ENCODE results near the gene CCDC178.

- no peak for TF ChIP-seq POLR2AphosphoS5 (IDR thresholded peaks at IDR 0.05)
- no peak for TF ChIP-seq CTCF (IDR thresholded peaks at IDR 0.05; ENCODE audit: poor library complexity, severe bottlenecking)
- TF ChIP-seq EZH2 (IDR thresholded peaks at IDR 0.05; ENCODE audit: borderline replicate concordance, insufficient read depth, low read length, poor library complexity, severe bottlenecking) = no peak
These were observed 109.8 kb downstream of the CCDC178 start for GRCh38 chr18:33330711-33331110.
